GM19328 (cell line): ENCODE results near the gene MAP4K2.
"Not testable (repeated sequence)": the region's sequence is repeated elsewhere in the genome, so short reads cannot be mapped to it uniquely, and the experiment has no call there.

Experiments
- ATAC-seq: cut with Tn5 transposase; IDR thresholded peaks from one replicate; pipeline ENCODE4 v1.9.1; 2021; ENCODE audit warnings: mild to moderate bottlenecking, moderate library complexity; ENCODE audit not compliant: unreplicated experiment

MAP4K2 gene

GRCh38 chr11:64803158-64803845 lies at the start of gene MAP4K2:
Gene MAP4K2 (minus strand): TSS chr11:64803214. CDS start chr11:64803149, 65 bp downstream.
- ATAC-seq, result peak; percentile 54

GRCh38 chr11:64851831-64852351 lies 48.9 kb upstream of the MAP4K2 start:
- ATAC-seq, result no peak

GRCh38 chr11:64850979-64851567 lies 48.1 kb upstream of the MAP4K2 start:
- ATAC-seq, result peak; percentile 50

- ATAC-seq, result no peak
Measured at GRCh38 chr11:64849598-64850356, 46.8 kb upstream of the MAP4K2 start.

- ATAC-seq, result no peak
Measured at GRCh38 chr11:64848826-64849597, 46.0 kb upstream of the MAP4K2 start.

- no peak for ATAC-seq
Measured at GRCh38 chr11:64848214-64848825, 45.3 kb upstream of the MAP4K2 start.

GRCh38 chr11:64846998-64847666 lies 44.1 kb upstream of the MAP4K2 start:
- no peak for ATAC-seq

GRCh38 chr11:64845776-64846129 lies 42.7 kb upstream of the MAP4K2 start:
- not testable (repeated sequence) for ATAC-seq

- no peak for ATAC-seq
Measured at GRCh38 chr11:64845129-64845775, 42.2 kb upstream of the MAP4K2 start.

GRCh38 chr11:64844330-64845128 lies 41.5 kb upstream of the MAP4K2 start, which contains the start of gene CDC42BPG:
Gene CDC42BPG (minus strand): TSS chr11:64844653. CDS start chr11:64844569, 84 bp downstream.
- ATAC-seq, result no peak

GRCh38 chr11:64843686-64844329 lies 40.8 kb upstream of the MAP4K2 start:
- ATAC-seq, result no peak

GRCh38 chr11:64842851-64843685 lies 40.1 kb upstream of the MAP4K2 start:
- ATAC-seq, result no peak

- no peak for ATAC-seq
Measured at GRCh38 chr11:64842366-64842759, 39.3 kb upstream of the MAP4K2 start.

- no peak for ATAC-seq
Measured at GRCh38 chr11:64841592-64842365, 38.8 kb upstream of the MAP4K2 start.

- ATAC-seq, result no peak
Measured at GRCh38 chr11:64839887-64840782, 37.1 kb upstream of the MAP4K2 start.
